Measurements from ENCODE around the gene TRAF2.

The TRAF2 gene

GRCh38 chr9:136857166-136857565, 29.1 kb upstream of the TRAF2 start:
- Histone ChIP-seq H2AFZ (ENCODE audit: low read length) (no peak overlapping the region), H3K4me3 (ENCODE audit: low read length) (no peak overlapping the region), H3K4me2 (ENCODE audit: low read depth, low read length) (no peak overlapping the region), H3K9me3 (replicated peaks; ENCODE audit: insufficient read depth, low read length) (no peaks in the 10 kb centered on the region), H3K27me3 (replicated peaks; ENCODE audit: insufficient read depth, low read length) (no peaks in the 10 kb centered on the region), H3K27ac (ENCODE audit: low read length) (no peak overlapping the region), H4K20me1 (ENCODE audit: insufficient read depth, low read length) (no peaks in the 10 kb centered on the region), H3K9ac (ENCODE audit: low read length) (no peak overlapping the region), H3K79me2 (ENCODE audit: low read length) (no peaks in the 10 kb centered on the region), H3K9me2 (replicated peaks; ENCODE audit: insufficient read depth, low read length) (no peaks in the 10 kb centered on the region), H3K4me1 (ENCODE audit: low read length) (no peaks in the 10 kb centered on the region), H3F3A (ENCODE audit: insufficient read depth, low read length) (no peaks in the 10 kb centered on the region), H3K36me3 (replicated peaks; ENCODE audit: insufficient read depth, low read length) (no peaks in the 10 kb centered on the region)
- no peak for DNase-seq
- TF ChIP-seq CTCF (IDR thresholded peaks at IDR 0.05; ENCODE audit: low read length), result no peak
- no peak for TF ChIP-seq EZH2 (optimal IDR thresholded peaks at IDR 0.05; ENCODE audit: low read depth, low read length)
- TF ChIP-seq EZH2phosphoT487 (IDR thresholded peaks at IDR 0.05; ENCODE audit: low read length), result no peak

- Histone ChIP-seq H3F3A (ENCODE audit: insufficient read depth, low read length) (no peaks in the 10 kb centered on the region), H3K27ac (ENCODE audit: low read length) (no peak overlapping the region), H3K9ac (ENCODE audit: low read length) (no peak overlapping the region), H3K4me3 (ENCODE audit: low read length) (no peak overlapping the region), H3K9me3 (replicated peaks; ENCODE audit: insufficient read depth, low read length) (no peaks in the 10 kb centered on the region), H3K4me2 (ENCODE audit: low read depth, low read length) (no peak overlapping the region), H2AFZ (ENCODE audit: low read length) (no peak overlapping the region), H3K79me2 (ENCODE audit: low read length) (peaks cover 5% of the 10 kb centered on the region; the same call in 1 of the 2 replicates), H3K36me3 (replicated peaks; ENCODE audit: insufficient read depth, low read length) (no peaks in the 10 kb centered on the region), H3K9me2 (replicated peaks; ENCODE audit: insufficient read depth, low read length) (no peaks in the 10 kb centered on the region), H4K20me1 (ENCODE audit: insufficient read depth, low read length) (no peaks in the 10 kb centered on the region), H3K27me3 (replicated peaks; ENCODE audit: insufficient read depth, low read length) (no peaks in the 10 kb centered on the region), H3K4me1 (ENCODE audit: low read length) (no peaks in the 10 kb centered on the region)
- DNase-seq, result no peak
- TF ChIP-seq EZH2 (optimal IDR thresholded peaks at IDR 0.05; ENCODE audit: low read depth, low read length) (no peak), CTCF (IDR thresholded peaks at IDR 0.05; ENCODE audit: low read length) (no peak), EZH2phosphoT487 (IDR thresholded peaks at IDR 0.05; ENCODE audit: low read length) (no peak)
Observed at GRCh38 chr9:136857581-136858412, 28.5 kb upstream of the TRAF2 start.

GRCh38 chr9:136858452-136858843, 27.9 kb upstream of the TRAF2 start:
- Histone ChIP-seq H3K9me3 (replicated peaks; ENCODE audit: insufficient read depth, low read length) (no peaks in the 10 kb centered on the region), H3K4me1 (ENCODE audit: low read length) (no peaks in the 10 kb centered on the region), H3F3A (ENCODE audit: insufficient read depth, low read length) (no peaks in the 10 kb centered on the region), H3K4me3 (ENCODE audit: low read length) (no peak overlapping the region), H3K36me3 (replicated peaks; ENCODE audit: insufficient read depth, low read length) (no peaks in the 10 kb centered on the region; the same call in 1 of the 2 replicates), H3K27ac (ENCODE audit: low read length) (no peak overlapping the region), H3K9me2 (replicated peaks; ENCODE audit: insufficient read depth, low read length) (no peaks in the 10 kb centered on the region), H3K9ac (ENCODE audit: low read length) (no peak overlapping the region), H3K27me3 (replicated peaks; ENCODE audit: insufficient read depth, low read length) (no peaks in the 10 kb centered on the region), H3K4me2 (ENCODE audit: low read depth, low read length) (no peak overlapping the region), H4K20me1 (ENCODE audit: insufficient read depth, low read length) (no peaks in the 10 kb centered on the region), H3K79me2 (ENCODE audit: low read length) (peaks cover 11% of the 10 kb centered on the region), H2AFZ (ENCODE audit: low read length) (no peak overlapping the region)
- DNase-seq, result no peak
- no peak for TF ChIP-seq CTCF (IDR thresholded peaks at IDR 0.05; ENCODE audit: low read length)
- TF ChIP-seq EZH2 (optimal IDR thresholded peaks at IDR 0.05; ENCODE audit: low read depth, low read length), result no peak
- no peak for TF ChIP-seq EZH2phosphoT487 (IDR thresholded peaks at IDR 0.05; ENCODE audit: low read length)

All from MM.1S (cell line).